ENCODE measurements around the gene SLC16A14.

SLC16A14 gene

GRCh38 chr2:230042195-230042594 lies 26.5 kb downstream of the SLC16A14 start:
- no peak for DNase-seq (ENCODE audit: low read depth in 3 of 3)

GRCh38 chr2:230023313-230023712 lies 45.4 kb downstream of the SLC16A14 start:
- DNase-seq (ENCODE audit: low read depth in 3 of 3) = no peak

GRCh38 chr2:230019742-230020141 lies 49.0 kb downstream of the SLC16A14 start:
- no peak for DNase-seq (ENCODE audit: low read depth in 3 of 3)

GRCh38 chr2:230018153-230018552 lies 50.6 kb downstream of the SLC16A14 start:
- no peak for DNase-seq (ENCODE audit: low read depth in 3 of 3)

- no peak for DNase-seq (ENCODE audit: low read depth in 3 of 3)
These were observed 51.9 kb downstream of the SLC16A14 start for GRCh38 chr2:230016844-230017243.

GRCh38 chr2:230012267-230012884 lies 56.3 kb downstream of the SLC16A14 start:
- no peak for DNase-seq (ENCODE audit: low read depth in 3 of 3)

- no peak for DNase-seq (ENCODE audit: low read depth in 3 of 3)
These were observed 57.1 kb downstream of the SLC16A14 start for GRCh38 chr2:230011617-230012016.

GRCh38 chr2:230010501-230010900 lies 58.2 kb downstream of the SLC16A14 start:
- no peak for DNase-seq (ENCODE audit: low read depth in 3 of 3)

- DNase-seq (ENCODE audit: low read depth in 3 of 3) = no peak
These were observed 60.0 kb downstream of the SLC16A14 start for GRCh38 chr2:230008708-230009066.

- peak; percentile 66 to 81 (median 77) for DNase-seq (ENCODE audit: low read depth in 3 of 3)
These were observed 60.6 kb downstream of the SLC16A14 start for GRCh38 chr2:230007931-230008707.

- no peak for DNase-seq (ENCODE audit: low read depth in 3 of 3)
These were observed 68.4 kb downstream of the SLC16A14 start for GRCh38 chr2:230000118-230000841.

GRCh38 chr2:229997565-229997964 lies 71.2 kb downstream of the SLC16A14 start:
- DNase-seq (ENCODE audit: low read depth in 3 of 3) = no peak

GRCh38 chr2:229996320-229996719 lies 72.4 kb downstream of the SLC16A14 start:
- DNase-seq (ENCODE audit: low read depth in 3 of 3) = no peak

- DNase-seq (ENCODE audit: low read depth in 3 of 3) = no peak
These were observed 75.5 kb downstream of the SLC16A14 start for GRCh38 chr2:229993236-229993635.
